HepG2 (cell line): ENCODE results near the gene ENTPD7. TPM values are rescaled to one million over a fixed set of nuclear protein-coding genes. Genes with fewer than 3 reads are reported as not detected.

ENCODE experiments used
- EED ChIP-seq: sonication (generic); formaldehyde crosslinking; IDR thresholded peaks from 2 replicates; pipeline ENCODE4 v1.5.0; 2020; ENCODE audit warnings: mild to moderate bottlenecking, missing genetic modification reagents
- GABPB1 ChIP-seq: IDR thresholded peaks from 2 replicates; pipeline ENCODE4 v1.6.1; 2016; ENCODE audit warnings: mild to moderate bottlenecking, missing genetic modification reagents, moderate library complexity, missing compliant biosample characterization
- MLX ChIP-seq: IDR thresholded peaks from 2 replicates; pipeline ENCODE4 v1.6.1; 2016
- MXD1 ChIP-seq: sonication (generic); formaldehyde crosslinking; IDR thresholded peaks from 2 replicates; pipeline ENCODE4 v1.4.0; 2020; ENCODE audit warnings: mild to moderate bottlenecking, missing genetic modification reagents
- NFYB ChIP-seq: sonication (generic); formaldehyde crosslinking; IDR thresholded peaks from 2 replicates; pipeline ENCODE4 v1.4.0; 2020; ENCODE audit warnings: missing genetic modification reagents
- NR2C2 ChIP-seq: sonication (generic); formaldehyde crosslinking; IDR thresholded peaks from 2 replicates; pipeline ENCODE4 v1.4.0; 2020; ENCODE audit warnings: missing genetic modification reagents, mild to moderate bottlenecking, moderate library complexity, borderline replicate concordance
- POLR2A ChIP-seq, 2 experiments: IDR thresholded peaks; 2 replicates each; pipeline ENCODE4 v1.6.1; 2011; ENCODE audit warnings: low read depth in 2 of 2, low read length in 2 of 2, mild to moderate bottlenecking in 1 of 2, moderate library complexity in 1 of 2; ENCODE audit not compliant: insufficient read depth in 1 of 2
- REPIN1 ChIP-seq: sonication (generic); formaldehyde crosslinking; IDR thresholded peaks from 2 replicates; pipeline ENCODE4 v1.8.0; 2022; ENCODE audit warnings: missing genetic modification reagents, low read depth, mild to moderate bottlenecking, borderline replicate concordance
- SAFB2 ChIP-seq: sonication (generic); formaldehyde crosslinking; IDR thresholded peaks from 2 replicates; pipeline ENCODE4 v1.5.1; 2020; ENCODE audit warnings: missing genetic modification reagents, low read depth, mild to moderate bottlenecking, borderline replicate concordance
- SRSF4 ChIP-seq: fragments of 200-400 bp; formaldehyde crosslinking; IDR thresholded peaks from one replicate; pipeline ENCODE4 v1.6.1; 2018; ENCODE audit warnings: mild to moderate bottlenecking, low read depth, low read length, moderate library complexity; ENCODE audit not compliant: poor library complexity, severe bottlenecking
- TP53 ChIP-seq: sonication (generic); formaldehyde crosslinking; conservative IDR thresholded peaks from 2 replicates; pipeline ENCODE4 v1.4.0; 2020; ENCODE audit warnings: missing genetic modification reagents
- YEATS2 ChIP-seq: sonication (generic); formaldehyde crosslinking; IDR thresholded peaks from 2 replicates; pipeline ENCODE4 v1.4.0; 2020; ENCODE audit warnings: missing genetic modification reagents, borderline replicate concordance
- ZNF737 ChIP-seq: sonication (generic); formaldehyde crosslinking; IDR thresholded peaks from 2 replicates; pipeline ENCODE4 v1.5.0; 2020; ENCODE audit warnings: missing genetic modification reagents, mild to moderate bottlenecking, borderline replicate concordance
- polyA plus RNA-seq, 8 experiments: library from polyadenylated mRNA; depleted of rRNA in 3 of 8; stranded (reverse) in 7 of 8; unstranded in 1 of 8; fragments of >200 nt; fragmentation: Illumina TruSeq in 4 of 8; extraction: Trizol in 4 of 8; gene quantifications; 2 replicates each; pipeline versions ENCODE4 v1.2.1 to v1.2.3, GENCODE V29; 2011 to 2016; ENCODE audit warnings: low read depth in 4 of 8, missing spikeins in 1 of 8, mixed read lengths in 1 of 8; ENCODE audit not compliant: insufficient read depth in 1 of 8
- total RNA-seq, 5 experiments: library from RNA; depleted of rRNA; stranded (reverse); fragments of >200 nt; fragmentation: Illumina TruSeq; extraction: Trizol; gene quantifications; 2 replicates each; pipeline ENCODE4 v1.2.3, GENCODE V29; 2016; ENCODE audit warnings: low read depth in 1 of 5
- TF ChIP-seq, protein P1 (sequence below): sonication (generic); formaldehyde crosslinking; IDR thresholded peaks from 2 replicates; pipeline ENCODE4 v1.4.0; 2020; ENCODE audit warnings: missing genetic modification reagents, borderline replicate concordance
- TF ChIP-seq, protein P2 (sequence below): sonication (generic); formaldehyde crosslinking; IDR thresholded peaks from 2 replicates; pipeline ENCODE4 v1.5.0; 2020; ENCODE audit warnings: missing genetic modification reagents
- TF ChIP-seq, protein P3 (sequence below): sonication (generic); formaldehyde crosslinking; IDR thresholded peaks from 2 replicates; pipeline ENCODE4 v1.8.0; 2022; ENCODE audit warnings: missing genetic modification reagents, mild to moderate bottlenecking, moderate library complexity, borderline replicate concordance
- TF ChIP-seq, protein P4 (sequence below): sonication (generic); formaldehyde crosslinking; IDR thresholded peaks from 2 replicates; pipeline ENCODE4 v1.4.0; 2020; ENCODE audit warnings: missing genetic modification reagents

The ENTPD7 gene
- total and polyA plus RNA-seq, 2 of the 13 experiments (the other 11 are each of a cell fraction or from before 2014, with no cell fraction given), result 7.6 to 36.5 TPM

- TF ChIP-seq SRSF4 (no peak), ZNF737 (CRISPR knock-in tag) (0 out of 2 replicates have a peak, but pooled peaks have one; percentile 68), YEATS2 (CRISPR knock-in tag) (peak; percentile 84), REPIN1 (peak; percentile 83), NFYB (CRISPR knock-in tag) (peak; percentile 67; the same call in 1 of the 2 replicates), NR2C2 (CRISPR knock-in tag) (peak; percentile 76), TP53 (CRISPR knock-in tag) (peak; percentile 27; the same call in 1 of the 2 replicates), MXD1 (CRISPR knock-in tag) (peak; percentile 83), MLX (CRISPR knock-in tag) (peak; percentile 24; the same call in 1 of the 2 replicates), SAFB2 (CRISPR knock-in tag) (peak; percentile 63; the same call in 1 of the 2 replicates), EED (CRISPR knock-in tag) (peak; percentile 86), GABPB1 (CRISPR knock-in tag) (peak; percentile 79), POLR2A (IDR thresholded peaks at IDR 0.05; ENCODE audit: insufficient read depth in 1 of 2, low read depth in 2 of 2, low read length in 2 of 2) (peak; percentile 70 to 80)
- TF ChIP-seq, protein P1, sequence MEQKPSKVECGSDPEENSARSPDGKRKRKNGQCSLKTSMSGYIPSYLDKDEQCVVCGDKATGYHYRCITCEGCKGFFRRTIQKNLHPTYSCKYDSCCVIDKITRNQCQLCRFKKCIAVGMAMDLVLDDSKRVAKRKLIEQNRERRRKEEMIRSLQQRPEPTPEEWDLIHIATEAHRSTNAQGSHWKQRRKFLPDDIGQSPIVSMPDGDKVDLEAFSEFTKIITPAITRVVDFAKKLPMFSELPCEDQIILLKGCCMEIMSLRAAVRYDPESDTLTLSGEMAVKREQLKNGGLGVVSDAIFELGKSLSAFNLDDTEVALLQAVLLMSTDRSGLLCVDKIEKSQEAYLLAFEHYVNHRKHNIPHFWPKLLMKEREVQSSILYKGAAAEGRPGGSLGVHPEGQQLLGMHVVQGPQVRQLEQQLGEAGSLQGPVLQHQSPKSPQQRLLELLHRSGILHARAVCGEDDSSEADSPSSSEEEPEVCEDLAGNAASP (CRISPR knock-in tag), result no peak; the same call in 1 of the 2 replicates
- TF ChIP-seq, protein P2, sequence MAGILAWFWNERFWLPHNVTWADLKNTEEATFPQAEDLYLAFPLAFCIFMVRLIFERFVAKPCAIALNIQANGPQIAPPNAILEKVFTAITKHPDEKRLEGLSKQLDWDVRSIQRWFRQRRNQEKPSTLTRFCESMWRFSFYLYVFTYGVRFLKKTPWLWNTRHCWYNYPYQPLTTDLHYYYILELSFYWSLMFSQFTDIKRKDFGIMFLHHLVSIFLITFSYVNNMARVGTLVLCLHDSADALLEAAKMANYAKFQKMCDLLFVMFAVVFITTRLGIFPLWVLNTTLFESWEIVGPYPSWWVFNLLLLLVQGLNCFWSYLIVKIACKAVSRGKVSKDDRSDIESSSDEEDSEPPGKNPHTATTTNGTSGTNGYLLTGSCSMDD (CRISPR knock-in tag), result no peak
- TF ChIP-seq, protein P3, sequence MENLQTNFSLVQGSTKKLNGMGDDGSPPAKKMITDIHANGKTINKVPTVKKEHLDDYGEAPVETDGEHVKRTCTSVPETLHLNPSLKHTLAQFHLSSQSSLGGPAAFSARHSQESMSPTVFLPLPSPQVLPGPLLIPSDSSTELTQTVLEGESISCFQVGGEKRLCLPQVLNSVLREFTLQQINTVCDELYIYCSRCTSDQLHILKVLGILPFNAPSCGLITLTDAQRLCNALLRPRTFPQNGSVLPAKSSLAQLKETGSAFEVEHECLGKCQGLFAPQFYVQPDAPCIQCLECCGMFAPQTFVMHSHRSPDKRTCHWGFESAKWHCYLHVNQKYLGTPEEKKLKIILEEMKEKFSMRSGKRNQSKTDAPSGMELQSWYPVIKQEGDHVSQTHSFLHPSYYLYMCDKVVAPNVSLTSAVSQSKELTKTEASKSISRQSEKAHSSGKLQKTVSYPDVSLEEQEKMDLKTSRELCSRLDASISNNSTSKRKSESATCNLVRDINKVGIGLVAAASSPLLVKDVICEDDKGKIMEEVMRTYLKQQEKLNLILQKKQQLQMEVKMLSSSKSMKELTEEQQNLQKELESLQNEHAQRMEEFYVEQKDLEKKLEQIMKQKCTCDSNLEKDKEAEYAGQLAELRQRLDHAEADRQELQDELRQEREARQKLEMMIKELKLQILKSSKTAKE (CRISPR knock-in tag), result peak; percentile 57
- TF ChIP-seq, protein P4, sequence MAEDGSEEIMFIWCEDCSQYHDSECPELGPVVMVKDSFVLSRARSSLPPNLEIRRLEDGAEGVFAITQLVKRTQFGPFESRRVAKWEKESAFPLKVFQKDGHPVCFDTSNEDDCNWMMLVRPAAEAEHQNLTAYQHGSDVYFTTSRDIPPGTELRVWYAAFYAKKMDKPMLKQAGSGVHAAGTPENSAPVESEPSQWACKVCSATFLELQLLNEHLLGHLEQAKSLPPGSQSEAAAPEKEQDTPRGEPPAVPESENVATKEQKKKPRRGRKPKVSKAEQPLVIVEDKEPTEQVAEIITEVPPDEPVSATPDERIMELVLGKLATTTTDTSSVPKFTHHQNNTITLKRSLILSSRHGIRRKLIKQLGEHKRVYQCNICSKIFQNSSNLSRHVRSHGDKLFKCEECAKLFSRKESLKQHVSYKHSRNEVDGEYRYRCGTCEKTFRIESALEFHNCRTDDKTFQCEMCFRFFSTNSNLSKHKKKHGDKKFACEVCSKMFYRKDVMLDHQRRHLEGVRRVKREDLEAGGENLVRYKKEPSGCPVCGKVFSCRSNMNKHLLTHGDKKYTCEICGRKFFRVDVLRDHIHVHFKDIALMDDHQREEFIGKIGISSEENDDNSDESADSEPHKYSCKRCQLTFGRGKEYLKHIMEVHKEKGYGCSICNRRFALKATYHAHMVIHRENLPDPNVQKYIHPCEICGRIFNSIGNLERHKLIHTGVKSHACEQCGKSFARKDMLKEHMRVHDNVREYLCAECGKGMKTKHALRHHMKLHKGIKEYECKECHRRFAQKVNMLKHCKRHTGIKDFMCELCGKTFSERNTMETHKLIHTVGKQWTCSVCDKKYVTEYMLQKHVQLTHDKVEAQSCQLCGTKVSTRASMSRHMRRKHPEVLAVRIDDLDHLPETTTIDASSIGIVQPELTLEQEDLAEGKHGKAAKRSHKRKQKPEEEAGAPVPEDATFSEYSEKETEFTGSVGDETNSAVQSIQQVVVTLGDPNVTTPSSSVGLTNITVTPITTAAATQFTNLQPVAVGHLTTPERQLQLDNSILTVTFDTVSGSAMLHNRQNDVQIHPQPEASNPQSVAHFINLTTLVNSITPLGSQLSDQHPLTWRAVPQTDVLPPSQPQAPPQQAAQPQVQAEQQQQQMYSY (CRISPR knock-in tag), result peak; percentile 59
These were observed 38.4 kb upstream of the ENTPD7 start (continued) for GRCh38 chr10:99620711-99621453.
